GM12891 (cell line): ENCODE measurements around the gene UQCR10.

Source experiments
- DNase-seq: peaks from one replicate; pipeline ENCODE4 v3.0.0; 2011; ENCODE audit warnings: low spot score; ENCODE audit not compliant: insufficient read length
- FAIRE-seq: peaks from 2 replicates; lab custom pipeline; 2011; peaks lifted over from hg19 to GRCh38; lab: Jason Lieb, UNC
- PAX5 ChIP-seq: IDR thresholded peaks from 2 replicates; pipeline ENCODE4 v1.6.1; 2011; ENCODE audit warnings: low read length, moderate library complexity, mild to moderate bottlenecking; ENCODE audit not compliant: insufficient read depth, severe bottlenecking
- POLR2A ChIP-seq: IDR thresholded peaks from 2 replicates; pipeline ENCODE4 v1.6.1; 2011; ENCODE audit warnings: low read depth, low read length, control low read depth
- POLR2AphosphoS5 ChIP-seq: IDR thresholded peaks from 2 replicates; pipeline ENCODE4 v1.6.1; 2011; ENCODE audit warnings: low read depth, low read length, control low read depth
- POU2F2 ChIP-seq: IDR thresholded peaks from 2 replicates; pipeline ENCODE4 v1.6.1; 2011; ENCODE audit warnings: low read depth, mild to moderate bottlenecking, control low read depth, low read length, moderate library complexity
- SPI1 ChIP-seq: IDR thresholded peaks from 2 replicates; pipeline ENCODE4 v1.6.1; 2011; ENCODE audit warnings: low read depth, low read length, control low read depth
- TAF1 ChIP-seq: IDR thresholded peaks from 2 replicates; pipeline ENCODE4 v1.6.1; 2011; ENCODE audit warnings: low read depth, low read length, control low read depth

Gene UQCR10

GRCh38 chr22:29790061-29790460, 22.9 kb downstream of the UQCR10 start:
- DNase-seq (no peak), FAIRE-seq (no peak)
- TF ChIP-seq PAX5 (no peak), POLR2A (no peak), POLR2AphosphoS5 (no peak), SPI1 (no peak), TAF1 (no peak), POU2F2 (no peak)

- FAIRE-seq, result no peak
- no peak for TF ChIP-seq POLR2A
- no peak for TF ChIP-seq TAF1
- no peak for TF ChIP-seq PAX5
- TF ChIP-seq SPI1, result no peak
- no peak for TF ChIP-seq POLR2AphosphoS5
- TF ChIP-seq POU2F2, result no peak
- no peak for DNase-seq
Observed at GRCh38 chr22:29793396-29793795, 26.2 kb downstream of the UQCR10 start.

- DNase-seq, result no peak
- TF ChIP-seq PAX5 (no peak), SPI1 (no peak), POLR2AphosphoS5 (no peak), TAF1 (no peak), POU2F2 (no peak), POLR2A (no peak)
- FAIRE-seq, result no peak
Observed at GRCh38 chr22:29795663-29796062, 28.5 kb downstream of the UQCR10 start.

GRCh38 chr22:29797351-29797750, 30.2 kb downstream of the UQCR10 start:
- FAIRE-seq (peak; percentile 91), DNase-seq (peak; percentile 56)
- no peak for TF ChIP-seq PAX5
- no peak for TF ChIP-seq TAF1
- no peak for TF ChIP-seq POLR2AphosphoS5
- TF ChIP-seq SPI1, result peak; percentile 96

- TF ChIP-seq PAX5 (no peak), TAF1 (no peak), POLR2AphosphoS5 (no peak), POLR2A (no peak), POU2F2 (no peak), SPI1 (no peak)
- FAIRE-seq (peak; percentile 71), DNase-seq (no peak)
Observed at GRCh38 chr22:29798318-29798717, 31.1 kb downstream of the UQCR10 start.

GRCh38 chr22:29798801-29799200, 31.6 kb downstream of the UQCR10 start:
- no peak for DNase-seq
- FAIRE-seq, result no peak
- TF ChIP-seq SPI1 (no peak), PAX5 (no peak), TAF1 (no peak), POLR2A (no peak), POLR2AphosphoS5 (no peak), POU2F2 (no peak)

- FAIRE-seq (peak; percentile 66), DNase-seq (no peak)
- TF ChIP-seq POLR2A (no peak), TAF1 (no peak), PAX5 (no peak), SPI1 (no peak), POLR2AphosphoS5 (no peak), POU2F2 (no peak)
Observed at GRCh38 chr22:29799217-29799680, 32.1 kb downstream of the UQCR10 start.

GRCh38 chr22:29801153-29801552, 34.0 kb downstream of the UQCR10 start:
- FAIRE-seq, result no peak
- DNase-seq, result no peak
- TF ChIP-seq POLR2AphosphoS5, result no peak
- TF ChIP-seq SPI1, result no peak
- no peak for TF ChIP-seq POU2F2
- TF ChIP-seq POLR2A, result no peak
- no peak for TF ChIP-seq TAF1
- TF ChIP-seq PAX5, result no peak

- FAIRE-seq, result no peak
- TF ChIP-seq POLR2A (no peak), POU2F2 (no peak), POLR2AphosphoS5 (no peak), TAF1 (no peak), PAX5 (no peak)
- DNase-seq, result no peak
Observed at GRCh38 chr22:29801796-29802195, 34.6 kb downstream of the UQCR10 start.

- TF ChIP-seq SPI1, result no peak
- no peak for TF ChIP-seq POU2F2
- TF ChIP-seq TAF1, result no peak
- no peak for TF ChIP-seq PAX5
- TF ChIP-seq POLR2AphosphoS5, result no peak
- TF ChIP-seq POLR2A, result no peak
- DNase-seq, result no peak
- FAIRE-seq, result no peak
Observed at GRCh38 chr22:29803190-29803589, 36.0 kb downstream of the UQCR10 start.
